ENCODE results near the gene HBS1L.

HBS1L gene

GRCh38 chr6:134934793-134935485 is 119.7 kb downstream of the HBS1L start:
- Histone ChIP-seq H3K27ac (no peak overlapping the region), H3K4me3 (no peak overlapping the region), H3K9me3 (no peaks in the 10 kb centered on the region), H3K36me3 (no peaks in the 10 kb centered on the region), H3K27me3 (no peaks in the 10 kb centered on the region), H3K4me1 (no peaks in the 10 kb centered on the region)
- DNase-seq: no peak
- no peak for TF ChIP-seq CTCF (IDR thresholded peaks at IDR 0.05)
- intact Hi-C loops (cut with DNase I; ENCODE audit: low total_unique reads): no loop called here

GRCh38 chr6:134932535-134933470 is 121.8 kb downstream of the HBS1L start:
- no peak overlapping the region for H3K27ac ChIP-seq
- no peaks in the 10 kb centered on the region for H3K27me3 ChIP-seq
- DNase-seq: no peak
- no peak for TF ChIP-seq CTCF (IDR thresholded peaks at IDR 0.05)
- no peaks in the 10 kb centered on the region for H3K9me3 ChIP-seq
- H3K4me3 ChIP-seq: no peak overlapping the region
- no peaks in the 10 kb centered on the region for H3K4me1 ChIP-seq
- H3K36me3 ChIP-seq: no peaks in the 10 kb centered on the region
- intact Hi-C loops (cut with DNase I; ENCODE audit: low total_unique reads): no loop called here

GRCh38 chr6:134932098-134932497 is 122.5 kb downstream of the HBS1L start:
- no peak for DNase-seq
- H3K9me3 ChIP-seq: no peaks in the 10 kb centered on the region
- no peaks in the 10 kb centered on the region for H3K36me3 ChIP-seq
- intact Hi-C loops (cut with DNase I; ENCODE audit: low total_unique reads): no loop called here
- H3K27ac ChIP-seq: no peak overlapping the region
- no peak overlapping the region for H3K4me3 ChIP-seq
- TF ChIP-seq CTCF (IDR thresholded peaks at IDR 0.05): no peak
- H3K27me3 ChIP-seq: no peaks in the 10 kb centered on the region
- no peaks in the 10 kb centered on the region for H3K4me1 ChIP-seq

GRCh38 chr6:134930463-134930862 is 124.2 kb downstream of the HBS1L start:
- H3K9me3 ChIP-seq: no peaks in the 10 kb centered on the region
- no peak for DNase-seq
- no peaks in the 10 kb centered on the region for H3K27me3 ChIP-seq
- no peak overlapping the region for H3K4me3 ChIP-seq
- TF ChIP-seq CTCF (IDR thresholded peaks at IDR 0.05): no peak
- intact Hi-C loops (cut with DNase I; ENCODE audit: low total_unique reads): no loop called here
- no peaks in the 10 kb centered on the region for H3K4me1 ChIP-seq
- no peaks in the 10 kb centered on the region for H3K36me3 ChIP-seq
- H3K27ac ChIP-seq: no peak overlapping the region

- Histone ChIP-seq H3K27me3 (no peaks in the 10 kb centered on the region), H3K27ac (no peak overlapping the region), H3K4me3 (no peak overlapping the region), H3K4me1 (no peaks in the 10 kb centered on the region), H3K36me3 (no peaks in the 10 kb centered on the region), H3K9me3 (no peaks in the 10 kb centered on the region)
- TF ChIP-seq CTCF (IDR thresholded peaks at IDR 0.05): no peak
- no peak for DNase-seq
- intact Hi-C loops (cut with DNase I; ENCODE audit: low total_unique reads): no loop called here
Observed at GRCh38 chr6:134928151-134928900, 126.3 kb downstream of the HBS1L start.
